ENCODE results near the gene CTSW.
"Not testable (repeated sequence)": the region's sequence is repeated elsewhere in the genome, so short reads cannot be mapped to it uniquely, and the experiment has no call there.

The CTSW gene

GRCh38 chr11:65879617-65880016 is at the start of gene CTSW:
CTSW (plus strand) TSS chr11:65879837; CDS start chr11:65879855, 18 bp downstream.
- DNase-seq (ENCODE audit: low spot score) = no peak
- no peak for TF ChIP-seq CTCF (IDR thresholded peaks at IDR 0.05; ENCODE audit: poor library complexity, severe bottlenecking)
- Histone ChIP-seq H3K36me3 (ENCODE audit: low read depth) (peaks cover 17% of the 10 kb centered on the region), H3K9me3 (ENCODE audit: severe bottlenecking) (no peaks in the 10 kb centered on the region), H3K27me3 (ENCODE audit: insufficient read depth, poor library complexity, severe bottlenecking) (no peaks in the 10 kb centered on the region), H3K27ac (ENCODE audit: poor library complexity, severe bottlenecking) (no peak within 1 kb of the TSS), H3K4me3 (ENCODE audit: severe bottlenecking) (no peak within 1 kb of the TSS), H3K4me1 (ENCODE audit: insufficient read depth, poor library complexity, severe bottlenecking) (no peaks in the 10 kb centered on the region)
- no peak for ATAC-seq (ENCODE audit: low read depth)

GRCh38 chr11:65832231-65832630 is 47.4 kb upstream of the CTSW start:
- H3K9me3 ChIP-seq (ENCODE audit: severe bottlenecking); H3K27ac ChIP-seq (ENCODE audit: poor library complexity, severe bottlenecking); ATAC-seq (ENCODE audit: low read depth); H3K4me1 ChIP-seq (ENCODE audit: insufficient read depth, poor library complexity, severe bottlenecking); DNase-seq (ENCODE audit: low spot score); H3K36me3 ChIP-seq (ENCODE audit: low read depth); H3K4me3 ChIP-seq (ENCODE audit: severe bottlenecking); H3K27me3 ChIP-seq (ENCODE audit: insufficient read depth, poor library complexity, severe bottlenecking): not testable (repeated sequence)

GRCh38 chr11:65833297-65834030 is 46.2 kb upstream of the CTSW start, which contains the start of gene SNX32:
SNX32 (plus strand) TSS chr11:65833963; CDS start chr11:65834066, 103 bp downstream.
- ATAC-seq (ENCODE audit: low read depth) (peak; percentile 99), DNase-seq (ENCODE audit: low spot score) (peak; percentile 94)
- H3K36me3 ChIP-seq (ENCODE audit: low read depth) = no peaks in the 10 kb centered on the region
- no peaks in the 10 kb centered on the region for H3K9me3 ChIP-seq (ENCODE audit: severe bottlenecking)
- no peaks in the 10 kb centered on the region for H3K4me1 ChIP-seq (ENCODE audit: insufficient read depth, poor library complexity, severe bottlenecking)
- no peak within 1 kb of the TSS for H3K27ac ChIP-seq (ENCODE audit: poor library complexity, severe bottlenecking)
- no peak for TF ChIP-seq CTCF (IDR thresholded peaks at IDR 0.05; ENCODE audit: poor library complexity, severe bottlenecking)
- H3K4me3 ChIP-seq (ENCODE audit: severe bottlenecking) = peak within 1 kb of the TSS; percentile 37
- no peaks in the 10 kb centered on the region for H3K27me3 ChIP-seq (ENCODE audit: insufficient read depth, poor library complexity, severe bottlenecking)

GRCh38 chr11:65834202-65834601 is 45.4 kb upstream of the CTSW start:
- Histone ChIP-seq H3K9me3 (ENCODE audit: severe bottlenecking) (no peaks in the 10 kb centered on the region), H3K4me3 (ENCODE audit: severe bottlenecking) (peak overlapping the region; percentile 37), H3K36me3 (ENCODE audit: low read depth) (no peaks in the 10 kb centered on the region), H3K4me1 (ENCODE audit: insufficient read depth, poor library complexity, severe bottlenecking) (no peaks in the 10 kb centered on the region), H3K27ac (ENCODE audit: poor library complexity, severe bottlenecking) (no peak overlapping the region), H3K27me3 (ENCODE audit: insufficient read depth, poor library complexity, severe bottlenecking) (no peaks in the 10 kb centered on the region)
- TF ChIP-seq CTCF (IDR thresholded peaks at IDR 0.05; ENCODE audit: poor library complexity, severe bottlenecking) = no peak
- no peak for ATAC-seq (ENCODE audit: low read depth)
- no peak for DNase-seq (ENCODE audit: low spot score)

- H3K27me3 ChIP-seq (ENCODE audit: insufficient read depth, poor library complexity, severe bottlenecking) = no peaks in the 10 kb centered on the region
- H3K36me3 ChIP-seq (ENCODE audit: low read depth) = no peaks in the 10 kb centered on the region
- H3K4me3 ChIP-seq (ENCODE audit: severe bottlenecking) = no peak overlapping the region
- H3K9me3 ChIP-seq (ENCODE audit: severe bottlenecking) = no peaks in the 10 kb centered on the region
- no peak overlapping the region for H3K27ac ChIP-seq (ENCODE audit: poor library complexity, severe bottlenecking)
- no peak for TF ChIP-seq CTCF (IDR thresholded peaks at IDR 0.05; ENCODE audit: poor library complexity, severe bottlenecking)
- DNase-seq (ENCODE audit: low spot score) (no peak), ATAC-seq (ENCODE audit: low read depth) (peak; percentile 23; the same call in 1 of the 3 replicates)
- H3K4me1 ChIP-seq (ENCODE audit: insufficient read depth, poor library complexity, severe bottlenecking) = no peaks in the 10 kb centered on the region
Observed at GRCh38 chr11:65842144-65842543, 37.5 kb upstream of the CTSW start.
